Esophagus squamous epithelium (tissue), 5 donors: ENCODE data around the gene COL4A1. TPM values are rescaled to one million over a fixed set of nuclear protein-coding genes. Genes with fewer than 3 reads are reported as not detected.

Experiments used
- DNase-seq: peaks from one replicate; lab custom pipeline; 2025; lab: John Stamatoyannopoulos, UW
- H3K27ac ChIP-seq, 4 donors: fragments of 200-600 bp; sonication (generic); one replicate each; pipeline ENCODE4 v1.5.1; 2016 to 2019; ENCODE audit warnings: mild to moderate bottlenecking in 1 of 4
- H3K27me3 ChIP-seq, 4 donors: fragments of 200-600 bp; sonication (generic); 1 replicate in 3 of 4; 2 replicates in 1 of 4; pipeline versions ENCODE4 v1.5.1 to v1.6.0; 2017 to 2021; ENCODE audit warnings: antibody characterized with exemption in 1 of 4
- H3K36me3 ChIP-seq, 3 donors: fragments of 200-600 bp; sonication (generic); one replicate each; pipeline ENCODE4 v1.5.1; 2016 to 2019
- H3K4me1 ChIP-seq, 3 donors: fragments of 200-600 bp; sonication (generic); one replicate each; pipeline ENCODE4 v1.5.1; 2017 to 2019
- H3K4me3 ChIP-seq, 4 donors: fragments of 200-600 bp; sonication (generic); 1 replicate in 3 of 4; 2 replicates in 1 of 4; pipeline ENCODE4 v1.5.1; 2016 to 2019; ENCODE audit warnings: mild to moderate bottlenecking in 2 of 4, moderate library complexity in 1 of 4
- H3K9me3 ChIP-seq, 3 donors: fragments of 200-600 bp; sonication (generic); one replicate each; pipeline ENCODE4 v1.5.1; 2016 to 2019
- POLR2A ChIP-seq, 4 donors: fragments of 450-650 bp; IDR thresholded peaks; one replicate each; pipeline ENCODE4 v1.6.1; 2017; ENCODE audit warnings: antibody characterized with exemption in 4 of 4, mild to moderate bottlenecking in 4 of 4, moderate library complexity in 3 of 4
- WGBS, 2 donors: methylation state at CpG; one replicate each; pipeline ENCODE4 v1.1.5; 2018; 5-methylcytosine and 5-hydroxymethylcytosine counted together
- intact Hi-C: fragments of 100-400 bp; cut with DNase I; formaldehyde crosslinking; loops from one replicate; pipeline ENCODE4 v1.15.0; 2022
- total RNA-seq, 4 donors: library from RNA; depleted of rRNA; stranded (reverse); fragments of >200 nt; gene quantifications; one replicate each; pipeline ENCODE4 v1.1.0, GENCODE V29; 2016
- TF ChIP-seq, protein P1 (sequence below), 6 experiments: fragments of 450-650 bp in 4 of 6; fragments of 200-600 bp in 2 of 6; sonication (generic) in 2 of 6; IDR thresholded peaks; one replicate each; pipeline ENCODE4 v1.5.1; 2016 to 2019; ENCODE audit warnings: antibody characterized with exemption in 6 of 6, mild to moderate bottlenecking in 4 of 6, moderate library complexity in 4 of 6
- donor health status: DM: yes; HTN: yes; CAD: no.

Gene COL4A1
- total RNA-seq, 4 donors from 2014 or later: 8.9 to 97.1 (median 40.2) TPM

DNA sequence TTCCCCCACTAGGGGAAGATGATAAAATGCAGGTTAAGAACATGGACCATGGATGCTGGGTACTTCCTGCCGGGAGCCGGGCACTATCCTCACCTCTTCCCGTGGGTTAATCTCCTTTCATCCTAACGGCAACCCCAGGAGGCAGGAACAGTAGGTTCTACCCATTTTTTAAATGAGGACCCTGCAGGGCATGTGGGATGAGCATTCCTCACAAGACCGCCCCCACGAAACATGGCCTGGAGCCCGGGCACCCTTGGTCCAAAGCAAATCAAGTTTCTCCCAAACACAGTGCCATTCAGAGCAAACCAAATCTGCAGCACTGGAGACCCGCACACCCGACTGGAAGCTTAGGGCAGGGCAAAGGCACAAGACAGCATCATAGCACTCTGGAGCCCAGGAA lies 35.5 kb upstream of the COL4A1 start:
- peaks cover 11 to 83% (median 26%) of the 10 kb centered on the region in 3 donors for H3K4me1 ChIP-seq
- WGBS, 2 donors: 59 to 88% methylated on average over 5 to 9 of the region's 9 CpGs

GRCh38 chr13:110341445-110342244 lies 34.7 kb upstream of the COL4A1 start:
- TF ChIP-seq, protein P1, sequence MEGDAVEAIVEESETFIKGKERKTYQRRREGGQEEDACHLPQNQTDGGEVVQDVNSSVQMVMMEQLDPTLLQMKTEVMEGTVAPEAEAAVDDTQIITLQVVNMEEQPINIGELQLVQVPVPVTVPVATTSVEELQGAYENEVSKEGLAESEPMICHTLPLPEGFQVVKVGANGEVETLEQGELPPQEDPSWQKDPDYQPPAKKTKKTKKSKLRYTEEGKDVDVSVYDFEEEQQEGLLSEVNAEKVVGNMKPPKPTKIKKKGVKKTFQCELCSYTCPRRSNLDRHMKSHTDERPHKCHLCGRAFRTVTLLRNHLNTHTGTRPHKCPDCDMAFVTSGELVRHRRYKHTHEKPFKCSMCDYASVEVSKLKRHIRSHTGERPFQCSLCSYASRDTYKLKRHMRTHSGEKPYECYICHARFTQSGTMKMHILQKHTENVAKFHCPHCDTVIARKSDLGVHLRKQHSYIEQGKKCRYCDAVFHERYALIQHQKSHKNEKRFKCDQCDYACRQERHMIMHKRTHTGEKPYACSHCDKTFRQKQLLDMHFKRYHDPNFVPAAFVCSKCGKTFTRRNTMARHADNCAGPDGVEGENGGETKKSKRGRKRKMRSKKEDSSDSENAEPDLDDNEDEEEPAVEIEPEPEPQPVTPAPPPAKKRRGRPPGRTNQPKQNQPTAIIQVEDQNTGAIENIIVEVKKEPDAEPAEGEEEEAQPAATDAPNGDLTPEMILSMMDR (IDR thresholded peaks at IDR 0.05): no peak
- TF ChIP-seq POLR2A (IDR thresholded peaks at IDR 0.05): no peak
- DNase-seq: no peak
- 39 to 56% methylated on average over 13 to 14 of the region's 14 CpGs for WGBS, 2 donors
- intact Hi-C loops: no loop called here
- H3K27me3 ChIP-seq: peaks cover 0 to 22% (median 0%) of the 10 kb centered on the region in 4 donors
- H3K36me3 ChIP-seq: no peaks in the 10 kb centered on the region
- H3K4me3 ChIP-seq: peak overlapping the region in 3 of 4 donors; percentile 7 to 31 (median 20)
- peaks cover 3 to 83% (median 25%) of the 10 kb centered on the region in 3 donors for H3K4me1 ChIP-seq
- H3K27ac ChIP-seq: peak overlapping the region; percentile 74 to 90 (median 88)
- no peaks in the 10 kb centered on the region for H3K9me3 ChIP-seq

More for the DNA sequence above, 35.5 kb upstream of the COL4A1 start:
- no peak for TF ChIP-seq POLR2A (IDR thresholded peaks at IDR 0.05)
- TF ChIP-seq, protein P1 (IDR thresholded peaks at IDR 0.05): no peak
- H3K27ac ChIP-seq: peak overlapping the region in 3 of 4 donors; percentile 87 to 90 (median 89)
- no peaks in the 10 kb centered on the region for H3K9me3 ChIP-seq
- peaks cover 0 to 22% (median 0%) of the 10 kb centered on the region in 4 donors for H3K27me3 ChIP-seq
- no peaks in the 10 kb centered on the region for H3K36me3 ChIP-seq
- intact Hi-C loops: no loop called here
- H3K4me3 ChIP-seq: no peak overlapping the region
- DNase-seq: no peak

DNA sequence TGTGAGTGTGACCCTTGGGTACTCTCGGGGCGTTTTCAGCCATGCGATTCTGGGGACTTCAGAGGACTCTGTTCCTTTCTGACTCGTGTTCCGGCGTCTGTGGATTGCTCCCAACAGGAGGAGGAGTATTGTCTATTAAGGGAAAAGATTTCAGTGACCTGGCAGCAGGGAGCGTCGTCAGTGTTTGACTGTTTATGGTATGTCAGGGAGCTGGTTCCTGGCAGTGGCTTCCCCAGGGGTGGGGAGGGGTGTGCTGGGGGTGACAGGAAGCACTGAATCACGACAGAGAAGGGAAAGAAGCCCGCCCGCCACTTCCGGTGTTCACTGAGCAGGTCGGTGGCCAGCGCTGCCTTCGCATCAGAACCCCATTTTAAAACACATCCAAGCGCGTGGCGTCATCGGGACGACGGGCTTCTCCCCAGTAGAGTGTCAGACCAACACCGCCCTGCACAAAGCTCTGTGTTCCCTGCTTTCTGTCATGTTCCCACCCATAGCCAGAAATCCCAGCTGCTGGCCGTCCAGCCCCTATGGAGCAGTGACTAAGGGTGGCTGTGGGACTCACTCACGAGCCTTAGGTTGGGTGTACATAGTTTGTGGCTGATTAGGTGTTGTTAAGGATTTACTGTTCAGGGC lies 34.0 kb upstream of the COL4A1 start:
- intact Hi-C loops: no loop called here
- Histone ChIP-seq H3K27me3 (peaks cover 0 to 22% (median 0%) of the 10 kb centered on the region in 4 donors), H3K4me1 (peaks cover 0 to 81% (median 27%) of the 10 kb centered on the region in 3 donors), H3K4me3 (peak overlapping the region in 3 of 4 donors; percentile 7 to 31 (median 20)), H3K9me3 (no peaks in the 10 kb centered on the region), H3K27ac (peak overlapping the region; percentile 74 to 90 (median 88)), H3K36me3 (no peaks in the 10 kb centered on the region)
- TF ChIP-seq, protein P1 (IDR thresholded peaks at IDR 0.05): no peak
- peak in 2 of 4 donors; percentile 17 to 68 for TF ChIP-seq POLR2A (IDR thresholded peaks at IDR 0.05)
- DNase-seq: no peak
- WGBS, 2 donors: 45 to 49% methylated on average over 10 to 22 of the region's 24 CpGs

GRCh38 chr13:110339975-110340550 lies 33.1 kb upstream of the COL4A1 start:
- Histone ChIP-seq H3K4me1 (peaks cover 0 to 79% (median 27%) of the 10 kb centered on the region in 3 donors), H3K27me3 (peaks cover 0 to 22% (median 0%) of the 10 kb centered on the region in 4 donors), H3K4me3 (peak overlapping the region in 2 of 4 donors; percentile 20 to 31), H3K36me3 (no peaks in the 10 kb centered on the region), H3K9me3 (no peaks in the 10 kb centered on the region), H3K27ac (peak overlapping the region; percentile 74 to 90 (median 88))
- 74 to 86% methylated on average over 4 to 8 of the region's 9 CpGs for WGBS, 2 donors
- DNase-seq: no peak
- intact Hi-C loops: no loop called here
- TF ChIP-seq POLR2A (IDR thresholded peaks at IDR 0.05): no peak
- TF ChIP-seq, protein P1 (IDR thresholded peaks at IDR 0.05): no peak
